Measurements from ENCODE around the gene NPM1.

The NPM1 gene

GRCh38 chr5:171428809-171429542 is 41.3 kb downstream of the NPM1 start:
- no peak for DNase-seq

DNA sequence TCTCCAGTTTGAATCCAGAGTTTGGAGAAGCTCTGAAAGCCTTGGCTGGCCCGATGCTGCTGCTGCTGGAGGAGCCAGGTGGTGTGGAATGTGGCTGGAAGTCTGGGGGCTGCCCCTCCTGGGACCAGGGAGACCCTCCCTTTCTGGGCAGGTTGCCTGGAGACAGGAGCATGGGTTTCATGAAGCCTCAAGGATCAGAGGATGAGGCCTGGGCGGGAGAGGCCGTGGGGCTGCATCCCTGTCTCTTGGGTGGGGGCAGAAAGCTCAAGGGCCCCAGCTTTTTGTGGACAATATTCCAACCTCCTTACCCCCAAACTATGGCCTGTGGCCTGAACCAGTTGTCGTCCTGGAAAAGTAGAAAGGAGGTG is 41.9 kb downstream of the NPM1 start:
- no peak for DNase-seq

DNA sequence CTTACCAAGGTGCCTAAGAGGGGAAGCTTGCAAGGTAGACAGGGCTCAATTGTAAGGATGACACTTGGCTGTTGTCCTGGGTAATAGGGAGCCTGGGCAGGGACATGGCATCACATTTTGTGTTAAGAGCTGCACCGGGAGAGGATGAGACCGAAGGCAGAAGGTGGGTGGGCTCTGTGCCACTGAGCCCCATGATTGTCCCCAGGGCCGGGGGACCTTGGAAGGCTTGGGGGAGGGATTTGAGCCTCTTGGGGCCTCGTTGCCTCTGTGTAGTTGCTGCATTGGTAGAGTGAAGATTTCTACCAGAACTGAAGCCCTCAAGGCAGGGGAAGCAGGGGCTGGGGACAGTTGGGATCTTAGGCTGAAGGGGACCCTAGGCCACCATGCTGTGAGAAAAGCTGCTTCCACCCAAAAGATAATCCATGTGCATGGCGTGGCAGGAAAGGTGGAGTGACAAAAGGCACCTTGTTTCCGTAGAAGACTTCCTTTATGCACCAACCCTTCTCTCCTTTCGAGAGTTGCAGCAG is 43.7 kb downstream of the NPM1 start:
- no peak for DNase-seq

- no peak for DNase-seq
These were observed 44.4 kb downstream of the NPM1 start for GRCh38 chr5:171432076-171432475.

DNA sequence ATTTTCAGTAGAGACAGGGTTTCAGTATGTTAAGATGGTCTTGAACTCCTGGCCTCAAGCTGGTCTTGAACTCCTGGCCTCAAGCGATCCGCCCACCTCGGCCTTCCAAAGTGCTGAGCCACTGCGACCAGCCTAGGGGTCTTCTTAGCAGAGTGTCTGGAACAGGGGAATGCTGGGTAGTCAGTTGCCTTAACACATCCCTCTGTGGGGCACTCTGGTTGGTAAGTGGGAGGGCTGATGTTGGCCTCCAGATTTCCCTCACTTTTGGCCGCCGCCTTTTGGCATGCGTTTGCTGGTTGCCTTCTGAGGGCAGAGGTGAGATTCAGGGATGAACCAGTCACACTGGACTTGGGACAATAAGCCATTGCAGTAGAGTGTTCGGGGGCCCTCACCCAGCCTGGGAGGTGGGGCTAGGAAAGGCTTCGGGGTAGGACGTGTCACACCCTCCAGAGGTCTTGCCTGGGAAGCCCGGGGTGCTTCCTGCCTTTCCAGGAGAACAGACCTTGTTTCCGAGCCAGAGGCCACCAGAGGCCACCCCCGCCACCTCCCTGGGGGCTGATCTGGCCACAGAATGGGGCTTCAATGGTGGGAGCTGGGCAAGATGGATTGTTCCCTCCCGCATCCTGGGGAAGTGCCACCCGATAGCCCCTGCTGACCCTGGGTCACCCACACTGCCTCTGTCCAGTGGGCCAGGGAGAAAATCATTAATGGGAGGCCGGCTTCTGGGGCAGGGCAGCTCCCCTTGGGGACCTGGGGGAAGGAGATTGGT is 45.1 kb downstream of the NPM1 start:
- DNase-seq, result no peak

DNA sequence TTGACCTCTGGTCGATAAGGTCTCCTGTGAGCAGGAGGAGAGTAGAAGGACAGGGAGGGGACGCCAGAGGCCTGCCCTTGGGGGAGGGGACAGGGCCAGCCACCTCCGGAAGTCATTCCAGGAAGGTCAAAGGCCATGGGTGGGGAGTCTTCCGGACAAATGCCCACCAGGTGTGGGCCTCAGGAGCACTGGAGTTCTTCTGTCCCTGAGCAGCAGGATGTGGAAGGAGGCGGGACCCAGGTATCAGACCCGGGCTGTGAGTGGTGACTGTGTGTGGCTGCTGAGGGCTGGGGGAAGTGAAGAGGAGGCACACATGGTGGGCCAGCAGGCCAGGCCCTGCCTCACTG is 45.7 kb downstream of the NPM1 start:
- no peak for DNase-seq

GRCh38 chr5:171433982-171434676 is 46.5 kb downstream of the NPM1 start:
- no peak for DNase-seq

GRCh38 chr5:171434874-171435273 is 47.2 kb downstream of the NPM1 start:
- no peak for DNase-seq

GRCh38 chr5:171435908-171436307 is 48.3 kb downstream of the NPM1 start:
- no peak for DNase-seq

DNA sequence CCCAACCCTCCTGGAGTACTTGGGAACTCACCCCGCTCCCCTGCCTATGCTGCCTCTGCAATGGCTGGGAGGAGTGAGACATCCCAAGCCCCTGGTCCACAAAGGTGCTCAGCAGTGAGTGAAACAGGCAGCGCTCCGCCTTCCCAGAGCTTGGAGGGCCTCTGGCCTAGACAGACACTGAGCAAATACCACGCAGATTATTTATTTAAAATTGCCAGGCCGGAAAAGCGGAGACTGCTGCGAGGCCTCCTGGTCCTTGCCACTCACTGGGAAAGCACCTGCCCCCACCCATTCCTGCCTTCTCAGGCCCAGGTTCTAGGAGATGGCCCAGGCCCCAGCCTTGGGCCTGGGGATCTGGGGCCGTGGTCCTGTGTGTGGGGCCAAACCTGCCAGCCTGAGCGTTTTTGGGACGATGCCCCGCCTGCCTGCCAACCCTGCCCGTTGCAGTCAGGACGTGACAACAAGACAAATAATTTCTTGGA is 49.2 kb downstream of the NPM1 start:
- no peak for DNase-seq

- DNase-seq, result no peak
These were observed 49.7 kb downstream of the NPM1 start for GRCh38 chr5:171437286-171437821.

DNA sequence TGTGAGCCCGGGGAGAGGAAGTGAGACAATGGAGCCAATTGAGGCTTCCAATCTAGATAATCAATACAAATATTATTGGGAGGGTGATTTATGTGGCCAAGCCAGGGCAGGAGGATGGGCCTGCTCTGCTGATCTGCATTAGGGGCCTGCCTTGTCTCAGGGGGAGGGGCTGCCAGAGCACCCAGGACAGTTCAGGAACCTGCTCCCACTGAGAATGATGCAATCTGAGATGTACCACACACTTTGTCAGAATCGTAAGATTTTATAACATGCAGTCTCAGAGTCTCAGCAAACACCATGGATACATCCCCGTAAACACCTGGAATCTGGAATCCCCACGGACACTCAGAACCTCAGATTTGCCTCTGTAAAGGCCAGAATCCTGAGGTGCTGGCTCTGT is 51.1 kb downstream of the NPM1 start:
- DNase-seq, result no peak

- no peak for DNase-seq
These were observed 53.7 kb downstream of the NPM1 start for GRCh38 chr5:171441246-171441791.

- no peak for DNase-seq
These were observed 54.8 kb downstream of the NPM1 start for GRCh38 chr5:171442287-171443042.

GRCh38 chr5:171444582-171444981 is 56.9 kb downstream of the NPM1 start:
- DNase-seq, result no peak

- DNase-seq, result no peak
These were observed 58.2 kb downstream of the NPM1 start for GRCh38 chr5:171445644-171446516.

DNA sequence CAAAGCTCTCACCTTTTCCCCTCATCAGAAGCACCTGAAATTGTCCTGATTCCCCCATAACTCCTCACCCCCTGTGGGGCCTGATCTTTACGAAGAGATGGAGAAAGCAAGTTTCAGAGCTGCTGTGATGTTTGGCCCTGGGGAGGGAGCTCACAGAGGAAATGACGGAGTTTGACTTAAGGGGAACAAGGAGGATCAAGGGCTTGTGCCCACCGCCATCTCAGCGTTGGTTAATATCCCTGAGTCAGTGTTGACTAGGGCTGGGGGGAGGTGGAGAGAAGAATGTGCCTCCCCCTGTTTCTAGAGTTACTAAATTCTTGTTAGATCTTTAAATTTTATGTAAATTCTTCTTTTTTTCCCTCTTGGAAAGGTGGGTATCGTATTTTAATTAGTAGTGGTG is 59.6 kb downstream of the NPM1 start:
- no peak for DNase-seq

- no peak for DNase-seq
These were observed 61.8 kb downstream of the NPM1 start for GRCh38 chr5:171449426-171449825.

DNA sequence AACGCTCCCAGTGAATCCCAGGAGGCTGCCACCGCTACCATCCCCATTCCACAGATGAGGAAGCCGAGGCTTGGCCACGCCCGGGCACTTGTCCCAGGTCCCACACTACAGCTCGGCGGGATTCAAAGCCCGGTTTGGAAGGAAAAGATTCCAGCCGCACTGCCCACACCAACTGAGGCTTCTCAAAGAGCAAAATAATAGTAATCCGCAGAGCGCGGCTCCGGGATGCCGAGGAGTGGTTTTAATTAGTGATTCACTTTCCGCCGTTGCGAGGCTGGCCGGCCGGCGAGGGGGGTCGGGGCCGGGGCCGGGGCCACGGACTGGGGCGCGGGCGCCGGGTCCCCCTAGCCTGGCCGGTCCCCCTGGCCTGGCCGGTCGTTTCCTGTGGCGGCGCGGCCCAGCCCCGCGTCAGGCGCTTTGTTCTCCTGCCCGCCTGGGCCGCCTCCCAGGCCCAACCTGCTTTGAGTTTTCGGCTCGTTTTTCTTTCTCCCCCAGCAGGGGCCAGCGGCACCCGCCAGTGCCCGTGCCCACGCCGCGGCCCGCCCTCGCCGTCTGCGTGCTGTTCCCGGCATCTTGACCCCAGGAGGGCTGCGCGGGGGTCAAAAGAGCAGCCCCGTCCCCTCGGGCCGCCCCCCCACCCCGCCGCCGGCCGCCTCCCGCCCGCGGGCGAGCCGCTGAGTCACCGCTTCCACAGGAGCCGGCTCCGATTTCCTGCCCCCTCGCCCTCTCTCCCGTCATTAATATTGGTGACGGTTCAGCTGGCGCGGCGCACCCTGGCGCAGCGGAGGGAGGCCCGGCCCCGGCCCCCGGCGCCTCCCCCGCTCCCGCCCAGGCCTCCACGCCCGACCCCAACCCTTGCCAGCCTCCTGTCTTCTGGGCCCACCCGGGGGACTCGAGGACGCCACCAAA is 63.0 kb downstream of the NPM1 start:
- DNase-seq, result no peak

DNA sequence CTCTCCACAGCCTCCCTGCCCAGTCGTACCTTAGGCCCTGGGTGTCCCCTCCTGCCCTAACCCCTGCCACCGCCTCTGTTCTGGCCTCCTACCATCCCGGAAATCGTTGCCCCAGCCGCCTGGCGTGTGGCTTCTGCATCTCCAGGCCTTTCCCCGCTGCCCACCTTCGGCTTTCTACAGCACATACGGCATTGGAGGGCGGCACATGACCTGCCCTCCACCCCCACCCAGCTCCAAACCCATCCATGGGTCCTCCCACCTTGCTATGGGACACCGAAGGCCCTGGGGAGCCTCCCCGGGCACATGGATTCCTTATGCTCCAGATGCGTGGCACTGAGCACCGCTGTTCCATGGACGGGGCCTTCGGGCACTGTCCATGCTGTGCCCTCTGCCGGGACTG is 63.8 kb downstream of the NPM1 start:
- no peak for DNase-seq
